Bronchial smooth muscle cell (primary cell): ENCODE data around the gene FXYD6. TPM values are rescaled to one million over a fixed set of nuclear protein-coding genes. Genes with fewer than 3 reads are reported as not detected.

Experiments
- total RNA-seq: library from RNA; depleted of rRNA; stranded (reverse); fragments of >200 nt; gene quantifications from 2 replicates; pipeline ENCODE4 v1.2.1, GENCODE V29; 2014

FXYD6 gene
- 0.32 and 2.1 TPM in 2 replicates for total RNA-seq

GRCh38 chr11:117876341-117877119, at the start of gene FXYD6:
Gene FXYD6, minus strand, starts transcription at chr11:117876658. Its CDS starts 33,882 bp downstream, at chr11:117842776.

GRCh38 chr11:117824571-117825537, 51.6 kb downstream of the FXYD6 start, which contains the start of gene FXYD2:
Gene FXYD2, minus strand, starts transcription at chr11:117824744. Its CDS starts 66 bp downstream, at chr11:117824678.

GRCh38 chr11:117796872-117797529, 79.5 kb downstream of the FXYD6 start, which contains the start of gene DSCAML1:
Gene DSCAML1, minus strand, starts transcription at chr11:117797216. Its CDS starts 137 bp downstream, at chr11:117797079.

Other genes with a start within 250 kb of the FXYD6 start
- under 0.01 TPM in 2 replicates for gene DSCAML1, start 79.4 kb downstream of the FXYD6 start, total RNA-seq
- 0.09 and 0.16 TPM in 2 replicates for gene FXYD2, start 51.9 kb downstream of the FXYD6 start, total RNA-seq
- not detected in 2 replicates for gene TMPRSS13, start 52.7 kb upstream of the FXYD6 start, total RNA-seq
- gene IL10RA, start 109.7 kb upstream of the FXYD6 start, total RNA-seq: 0.26 TPM in 1 of 2 replicates, not detected in the other
- 0.17 TPM in 1 of 2 replicates, not detected in the other for gene TMPRSS4, start 200.4 kb upstream of the FXYD6 start, total RNA-seq
- gene SMIM35, start 210.3 kb upstream of the FXYD6 start, total RNA-seq: not detected in 2 replicates